GM18909 (cell line): ENCODE measurements around the gene ADGRL3.

Source experiments
- ATAC-seq: cut with Tn5 transposase; IDR thresholded peaks from one replicate; pipeline ENCODE4 v1.9.1; 2021; ENCODE audit warnings: mild to moderate bottlenecking; ENCODE audit not compliant: unreplicated experiment, poor library complexity

ADGRL3 gene

GRCh38 chr4:61407642-61408618, 207.8 kb downstream of the ADGRL3 start:
- no peak for ATAC-seq

GRCh38 chr4:61408861-61409260, 208.7 kb downstream of the ADGRL3 start:
- no peak for ATAC-seq

- ATAC-seq, result no peak
These were observed 211.1 kb downstream of the ADGRL3 start for GRCh38 chr4:61411241-61411640.

- ATAC-seq, result no peak
These were observed 225.2 kb downstream of the ADGRL3 start for GRCh38 chr4:61425315-61425714.

- ATAC-seq, result no peak
These were observed 226.1 kb downstream of the ADGRL3 start for GRCh38 chr4:61426229-61426628.

GRCh38 chr4:61427099-61427817, 227.1 kb downstream of the ADGRL3 start:
- no peak for ATAC-seq

- no peak for ATAC-seq
These were observed 227.8 kb downstream of the ADGRL3 start for GRCh38 chr4:61427818-61428495.

GRCh38 chr4:61428950-61429349, 228.8 kb downstream of the ADGRL3 start:
- ATAC-seq, result no peak

GRCh38 chr4:61431131-61431530, 231.0 kb downstream of the ADGRL3 start:
- ATAC-seq, result no peak

GRCh38 chr4:61437923-61438322, 237.8 kb downstream of the ADGRL3 start:
- no peak for ATAC-seq

- ATAC-seq, result no peak
These were observed 240.2 kb downstream of the ADGRL3 start for GRCh38 chr4:61440321-61440720.

- no peak for ATAC-seq
These were observed 242.8 kb downstream of the ADGRL3 start for GRCh38 chr4:61442936-61443335.

GRCh38 chr4:61443813-61444510, 243.8 kb downstream of the ADGRL3 start:
- ATAC-seq, result no peak

GRCh38 chr4:61445374-61446063, 245.4 kb downstream of the ADGRL3 start:
- no peak for ATAC-seq

GRCh38 chr4:61446941-61447340, 246.8 kb downstream of the ADGRL3 start:
- no peak for ATAC-seq

GRCh38 chr4:61447918-61448317, 247.8 kb downstream of the ADGRL3 start:
- no peak for ATAC-seq

- no peak for ATAC-seq
These were observed 251.8 kb downstream of the ADGRL3 start for GRCh38 chr4:61451935-61452334.

GRCh38 chr4:61461956-61462355, 261.8 kb downstream of the ADGRL3 start:
- no peak for ATAC-seq

- ATAC-seq, result no peak
These were observed 262.6 kb downstream of the ADGRL3 start for GRCh38 chr4:61462451-61463326.
